ENCODE results near the gene RTP5.

The RTP5 gene

GRCh38 chr2:241846406-241846805 lies 23.1 kb upstream of the RTP5 start:
- no peak for DNase-seq (ENCODE audit: low read depth)
- H3K4me3 ChIP-seq (ENCODE audit: low read length): no peak overlapping the region
- TF ChIP-seq, protein P1, sequence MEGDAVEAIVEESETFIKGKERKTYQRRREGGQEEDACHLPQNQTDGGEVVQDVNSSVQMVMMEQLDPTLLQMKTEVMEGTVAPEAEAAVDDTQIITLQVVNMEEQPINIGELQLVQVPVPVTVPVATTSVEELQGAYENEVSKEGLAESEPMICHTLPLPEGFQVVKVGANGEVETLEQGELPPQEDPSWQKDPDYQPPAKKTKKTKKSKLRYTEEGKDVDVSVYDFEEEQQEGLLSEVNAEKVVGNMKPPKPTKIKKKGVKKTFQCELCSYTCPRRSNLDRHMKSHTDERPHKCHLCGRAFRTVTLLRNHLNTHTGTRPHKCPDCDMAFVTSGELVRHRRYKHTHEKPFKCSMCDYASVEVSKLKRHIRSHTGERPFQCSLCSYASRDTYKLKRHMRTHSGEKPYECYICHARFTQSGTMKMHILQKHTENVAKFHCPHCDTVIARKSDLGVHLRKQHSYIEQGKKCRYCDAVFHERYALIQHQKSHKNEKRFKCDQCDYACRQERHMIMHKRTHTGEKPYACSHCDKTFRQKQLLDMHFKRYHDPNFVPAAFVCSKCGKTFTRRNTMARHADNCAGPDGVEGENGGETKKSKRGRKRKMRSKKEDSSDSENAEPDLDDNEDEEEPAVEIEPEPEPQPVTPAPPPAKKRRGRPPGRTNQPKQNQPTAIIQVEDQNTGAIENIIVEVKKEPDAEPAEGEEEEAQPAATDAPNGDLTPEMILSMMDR (conservative IDR thresholded peaks at IDR 0.05; ENCODE audit: low read length): no peak

DNA sequence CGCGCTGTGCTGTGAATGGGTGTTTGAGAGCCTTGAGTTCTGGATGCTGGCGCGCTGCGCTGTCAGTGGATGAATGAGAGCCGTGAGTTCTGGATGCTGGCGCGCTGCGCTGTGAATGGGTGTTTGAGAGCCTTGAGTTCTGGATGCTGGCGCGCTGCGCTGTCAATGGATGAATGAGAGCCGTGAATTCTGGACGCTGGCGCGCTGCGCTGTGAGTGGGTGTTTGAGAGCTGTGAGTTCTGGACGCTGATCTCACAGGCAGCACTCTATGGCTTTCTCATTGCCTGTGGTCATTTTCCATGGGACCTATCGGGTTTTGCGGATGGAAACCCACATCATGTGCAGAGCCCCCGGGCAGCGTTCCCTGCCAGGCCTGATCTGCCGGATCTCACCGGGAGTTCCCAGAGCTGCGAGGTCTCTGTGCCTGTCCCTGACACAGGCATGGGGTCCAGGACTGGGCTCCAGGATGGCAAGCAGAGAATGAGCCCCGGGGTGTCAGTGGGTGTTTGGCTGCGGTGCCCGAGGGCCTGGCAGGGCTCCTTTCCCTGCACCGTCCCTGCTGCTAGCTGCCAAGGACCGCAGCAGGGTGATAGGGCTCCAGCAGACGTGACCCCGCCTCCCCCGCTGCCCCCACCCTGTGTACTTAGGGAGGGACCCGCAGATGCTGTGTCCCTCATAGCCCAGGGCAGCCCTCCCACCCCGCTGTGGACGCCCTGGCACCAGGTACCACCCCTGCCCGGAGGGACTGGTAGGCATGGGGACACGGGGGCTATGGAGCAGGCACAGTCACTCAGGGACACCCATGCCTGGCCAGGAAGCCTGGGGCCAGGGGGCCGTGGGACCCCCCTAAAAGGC lies 20.5 kb upstream of the RTP5 start:
- no peak overlapping the region for H3K4me3 ChIP-seq (ENCODE audit: low read length)
- TF ChIP-seq, protein P1 (conservative IDR thresholded peaks at IDR 0.05; ENCODE audit: low read length): no peak
- DNase-seq (ENCODE audit: low read depth): no peak

- no peak overlapping the region for H3K4me3 ChIP-seq (ENCODE audit: low read length)
- TF ChIP-seq, protein P1 (conservative IDR thresholded peaks at IDR 0.05; ENCODE audit: low read length): no peak
- no peak for DNase-seq (ENCODE audit: low read depth)
Observed at GRCh38 chr2:241849616-241850543, 19.6 kb upstream of the RTP5 start.

GRCh38 chr2:241850544-241851324 lies 18.8 kb upstream of the RTP5 start:
- TF ChIP-seq, protein P1 (conservative IDR thresholded peaks at IDR 0.05; ENCODE audit: low read length): no peak
- no peak for DNase-seq (ENCODE audit: low read depth)
- H3K4me3 ChIP-seq (ENCODE audit: low read length): no peak overlapping the region

- no peak for DNase-seq (ENCODE audit: low read depth)
- H3K4me3 ChIP-seq (ENCODE audit: low read length): no peak overlapping the region
- TF ChIP-seq, protein P1 (conservative IDR thresholded peaks at IDR 0.05; ENCODE audit: low read length): no peak
Observed at GRCh38 chr2:241851325-241852115, 18.0 kb upstream of the RTP5 start.

Data from AG10803 (cell line).